Progenitor cell of endocrine pancreas (in vitro differentiated cells): ENCODE measurements around the gene LIN54. TPM values are rescaled to one million over a fixed set of nuclear protein-coding genes. Genes with fewer than 3 reads are reported as not detected.
"Not testable (repeated sequence)": the region's sequence is repeated elsewhere in the genome, so short reads cannot be mapped to it uniquely, and the experiment has no call there.

Experiments used
- DNase-seq: peaks from one replicate; pipeline ENCODE4 v3.0.0; 2021; ENCODE audit warnings: low spot score; ENCODE audit not compliant: unreplicated experiment
- H3K27ac Mint-ChIP-seq: 2 replicates; pipeline ENCODE4 v1.8.0; 2021; ENCODE audit warnings: mild to moderate bottlenecking, moderate library complexity, mixed read lengths
- H3K27me3 Mint-ChIP-seq: 2 replicates; pipeline ENCODE4 v1.8.0; 2021; ENCODE audit warnings: mixed read lengths
- H3K36me3 Mint-ChIP-seq: 2 replicates; pipeline ENCODE4 v1.8.0; 2022; ENCODE audit warnings: mixed read lengths; ENCODE audit not compliant: insufficient read depth
- H3K4me1 Mint-ChIP-seq: 2 replicates; pipeline ENCODE4 v1.8.0; 2021; ENCODE audit warnings: low read depth, mixed read lengths
- H3K4me3 Mint-ChIP-seq: 2 replicates; pipeline ENCODE4 v1.8.0; 2021; ENCODE audit warnings: low read depth, mild to moderate bottlenecking, moderate library complexity, mixed read lengths
- H3K9me3 Mint-ChIP-seq: 2 replicates; pipeline ENCODE4 v1.8.0; 2021; ENCODE audit warnings: low read depth, mixed read lengths
- total RNA-seq: library from RNA; stranded (reverse); gene quantifications from 2 replicates; pipeline ENCODE4 v1.2.1, GENCODE V29; 2021
- TF ChIP-seq, protein P1 (sequence below): fragments of 200-600 bp; sonication (generic); IDR thresholded peaks from one replicate; pipeline ENCODE4 v1.5.0; 2021; ENCODE audit warnings: antibody characterized with exemption, mild to moderate bottlenecking; ENCODE audit not compliant: unreplicated experiment

LIN54 gene
- total RNA-seq, 1 donor from 2014 or later = 19.6 TPM

DNA sequence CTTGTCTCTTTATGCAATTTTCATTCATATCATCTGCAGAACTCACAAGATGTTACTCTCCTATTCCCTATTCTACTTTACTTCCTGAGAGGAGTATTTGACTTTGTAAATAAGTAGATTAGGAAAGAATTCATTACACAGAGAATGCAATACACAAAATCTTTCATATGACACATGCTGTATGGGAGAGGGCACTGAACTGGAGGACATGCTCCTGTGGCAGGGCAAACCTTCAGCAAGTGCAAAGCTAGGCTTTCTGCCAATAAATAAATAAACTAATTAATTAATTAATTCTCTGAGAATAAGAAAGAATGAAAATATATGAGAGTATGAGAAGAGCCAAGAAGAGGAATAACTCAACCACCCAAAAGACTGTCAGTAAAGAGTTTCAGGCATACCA, 76.2 kb downstream of the LIN54 start:
- Mint-ChIP-seq H3K27ac (no peak overlapping the region), H3K36me3 (peaks cover 23% of the 10 kb centered on the region), H3K4me3 (no peak overlapping the region), H3K4me1 (no peaks in the 10 kb centered on the region), H3K9me3 (no peaks in the 10 kb centered on the region), H3K27me3 (no peaks in the 10 kb centered on the region)
- TF ChIP-seq, protein P1, sequence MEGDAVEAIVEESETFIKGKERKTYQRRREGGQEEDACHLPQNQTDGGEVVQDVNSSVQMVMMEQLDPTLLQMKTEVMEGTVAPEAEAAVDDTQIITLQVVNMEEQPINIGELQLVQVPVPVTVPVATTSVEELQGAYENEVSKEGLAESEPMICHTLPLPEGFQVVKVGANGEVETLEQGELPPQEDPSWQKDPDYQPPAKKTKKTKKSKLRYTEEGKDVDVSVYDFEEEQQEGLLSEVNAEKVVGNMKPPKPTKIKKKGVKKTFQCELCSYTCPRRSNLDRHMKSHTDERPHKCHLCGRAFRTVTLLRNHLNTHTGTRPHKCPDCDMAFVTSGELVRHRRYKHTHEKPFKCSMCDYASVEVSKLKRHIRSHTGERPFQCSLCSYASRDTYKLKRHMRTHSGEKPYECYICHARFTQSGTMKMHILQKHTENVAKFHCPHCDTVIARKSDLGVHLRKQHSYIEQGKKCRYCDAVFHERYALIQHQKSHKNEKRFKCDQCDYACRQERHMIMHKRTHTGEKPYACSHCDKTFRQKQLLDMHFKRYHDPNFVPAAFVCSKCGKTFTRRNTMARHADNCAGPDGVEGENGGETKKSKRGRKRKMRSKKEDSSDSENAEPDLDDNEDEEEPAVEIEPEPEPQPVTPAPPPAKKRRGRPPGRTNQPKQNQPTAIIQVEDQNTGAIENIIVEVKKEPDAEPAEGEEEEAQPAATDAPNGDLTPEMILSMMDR = no peak
- DNase-seq = no peak

DNA sequence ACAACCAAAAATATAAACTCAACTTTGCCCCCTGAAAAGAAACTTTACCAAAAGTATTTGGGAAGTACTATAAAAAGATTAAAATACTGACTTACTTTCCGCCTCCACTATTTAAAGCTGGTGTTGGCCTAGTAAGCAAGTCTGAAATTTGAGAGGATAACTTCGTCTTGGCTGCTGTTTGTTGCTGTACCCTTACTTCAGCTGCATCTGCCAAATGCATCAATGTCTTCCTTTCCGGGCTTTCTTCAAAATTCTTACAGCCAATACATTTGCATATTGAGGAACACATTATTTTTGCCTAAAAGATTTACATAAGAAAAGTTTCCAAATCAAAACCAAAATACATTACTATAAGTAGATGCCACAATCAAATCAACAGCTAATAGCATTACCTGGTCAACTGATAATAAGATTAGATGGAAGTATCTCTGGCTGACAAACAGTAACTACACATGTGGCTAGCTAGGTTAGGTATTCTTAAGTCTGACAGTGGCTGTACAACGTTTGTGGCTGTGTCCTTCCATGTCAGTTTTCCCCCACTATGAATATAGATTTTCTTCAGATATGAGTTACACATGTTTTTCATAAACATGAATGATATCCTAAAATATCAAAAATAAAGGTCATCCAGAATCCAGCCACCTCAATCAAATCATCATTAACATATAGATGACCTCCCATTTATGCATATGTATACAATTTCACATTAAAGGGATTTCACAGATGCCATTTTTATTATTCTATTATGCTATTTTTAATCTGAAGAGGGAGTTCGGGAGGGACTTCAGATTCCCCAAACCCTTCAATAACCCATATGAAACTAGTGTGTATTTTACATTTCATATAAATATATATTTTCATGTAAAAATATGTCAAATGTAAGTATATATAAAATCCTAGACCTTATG, 79.5 kb downstream of the LIN54 start:
- Mint-ChIP-seq H3K4me1 (no peaks in the 10 kb centered on the region), H3K27ac (no peak overlapping the region), H3K9me3 (no peaks in the 10 kb centered on the region), H3K4me3 (no peak overlapping the region), H3K27me3 (no peaks in the 10 kb centered on the region), H3K36me3 (peaks cover 20% of the 10 kb centered on the region)
- DNase-seq = no peak
- TF ChIP-seq, protein P1 = no peak

DNA sequence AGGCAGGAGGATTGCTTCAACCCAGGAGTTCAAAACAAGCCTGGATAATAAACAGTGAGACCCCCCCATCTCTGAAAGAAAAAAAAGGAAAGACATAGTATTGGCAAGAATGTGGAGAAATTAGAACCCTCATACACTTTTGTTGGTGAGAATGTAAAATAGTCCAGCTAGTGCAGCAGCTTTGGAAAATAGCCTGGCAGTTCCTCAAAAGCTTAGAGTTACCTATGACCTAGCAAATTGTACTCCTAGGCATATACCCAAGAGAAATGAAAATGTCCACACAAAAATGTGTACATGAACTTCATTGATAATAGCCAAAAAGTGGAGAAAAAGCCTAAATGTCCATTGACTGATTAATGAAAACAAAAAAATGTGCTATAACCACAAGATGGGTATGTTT, 88.8 kb downstream of the LIN54 start:
- no peak overlapping the region for H3K4me3 Mint-ChIP-seq
- no peak overlapping the region for H3K27ac Mint-ChIP-seq
- no peaks in the 10 kb centered on the region for H3K9me3 Mint-ChIP-seq
- no peaks in the 10 kb centered on the region for H3K4me1 Mint-ChIP-seq
- no peaks in the 10 kb centered on the region for H3K27me3 Mint-ChIP-seq
- peaks cover 5% of the 10 kb centered on the region for H3K36me3 Mint-ChIP-seq
- TF ChIP-seq, protein P1 = no peak
- no peak for DNase-seq

DNA sequence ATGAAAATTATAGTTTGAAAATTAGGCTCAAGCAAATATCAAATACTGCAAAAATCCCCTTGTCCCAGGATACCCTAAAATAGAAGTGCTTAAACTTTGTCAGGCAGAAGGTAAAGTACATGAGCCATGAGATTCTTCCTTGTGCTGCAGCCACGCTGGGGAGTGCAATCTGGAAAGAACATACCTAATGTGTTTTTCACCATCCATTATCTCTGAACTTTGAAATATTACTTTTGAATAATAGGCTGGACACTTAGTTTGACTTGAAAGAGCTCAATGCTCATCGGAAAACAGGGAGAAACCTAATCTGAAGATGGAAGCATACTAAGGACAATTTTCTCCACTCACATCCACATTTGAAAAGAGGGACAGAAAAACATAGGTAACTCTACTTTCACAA, 91.2 kb downstream of the LIN54 start:
- no peak for DNase-seq
- no peak overlapping the region for H3K27ac Mint-ChIP-seq
- TF ChIP-seq, protein P1 = no peak
- no peaks in the 10 kb centered on the region for H3K9me3 Mint-ChIP-seq
- no peaks in the 10 kb centered on the region for H3K27me3 Mint-ChIP-seq
- H3K4me3 Mint-ChIP-seq = no peak overlapping the region
- H3K36me3 Mint-ChIP-seq = peaks cover 6% of the 10 kb centered on the region
- no peaks in the 10 kb centered on the region for H3K4me1 Mint-ChIP-seq

DNA sequence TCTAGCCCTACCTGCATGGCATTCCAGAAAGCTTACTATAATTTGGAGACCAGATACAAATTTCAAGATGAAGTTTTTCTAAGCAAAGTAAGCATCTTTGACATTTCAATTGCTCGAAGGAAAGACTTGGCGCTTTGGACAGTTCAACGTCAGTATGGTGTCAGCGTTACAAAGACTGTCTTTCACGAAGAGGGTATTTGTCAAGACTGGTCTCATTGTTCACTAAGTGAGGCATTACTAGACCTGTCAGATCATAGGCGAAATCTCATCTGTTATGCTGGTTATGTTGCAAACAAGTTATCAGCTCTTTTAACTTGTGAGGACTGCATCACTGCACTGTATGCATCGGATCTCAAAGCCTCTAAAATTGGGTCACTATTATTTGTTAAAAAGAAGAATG, 92.5 kb downstream of the LIN54 start:
- Mint-ChIP-seq H3K4me1 (no peaks in the 10 kb centered on the region), H3K36me3 (peaks cover 8% of the 10 kb centered on the region), H3K4me3 (no peak overlapping the region), H3K27ac (no peak overlapping the region), H3K9me3 (no peaks in the 10 kb centered on the region), H3K27me3 (no peaks in the 10 kb centered on the region)
- TF ChIP-seq, protein P1 = no peak
- DNase-seq = no peak

DNA sequence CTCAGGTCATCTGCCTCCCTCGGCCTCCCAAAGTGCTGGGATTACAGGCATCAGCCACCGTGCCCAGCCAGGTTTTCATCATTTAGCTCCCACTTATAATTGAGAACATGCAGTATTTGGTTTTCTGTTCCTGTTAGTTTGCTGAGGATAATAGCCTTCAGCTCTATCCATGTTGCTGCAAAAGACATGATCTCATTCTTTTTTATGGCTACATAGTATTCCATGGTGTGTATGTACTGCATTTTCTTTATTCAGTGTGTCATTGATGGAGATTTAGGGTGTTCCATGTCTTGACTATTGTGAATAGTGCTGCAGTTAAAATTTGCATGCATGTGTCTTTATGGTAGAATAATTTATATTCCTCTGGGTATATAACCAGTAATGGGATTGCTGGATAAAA, 96.7 kb downstream of the LIN54 start:
- not testable (repeated sequence) for H3K27me3 Mint-ChIP-seq, H3K4me3 Mint-ChIP-seq, H3K27ac Mint-ChIP-seq, DNase-seq, H3K4me1 Mint-ChIP-seq, H3K9me3 Mint-ChIP-seq
- H3K36me3 Mint-ChIP-seq = peaks cover 14% of the 10 kb centered on the region
